Suprapubic skin (tissue), 3 donors: ENCODE results near the gene NRF1.

Experiments
- EP300 ChIP-seq: sonication (generic); formaldehyde crosslinking; IDR thresholded peaks from one replicate; pipeline ENCODE4 v1.6.1; 2017; ENCODE audit warnings: antibody characterized with exemption
- POLR2A ChIP-seq, 2 donors: fragments of 450-650 bp; IDR thresholded peaks; one replicate each; pipeline ENCODE4 v1.6.1; 2017; ENCODE audit warnings: antibody characterized with exemption in 2 of 2, mild to moderate bottlenecking in 2 of 2, moderate library complexity in 2 of 2
- TF ChIP-seq, protein P1 (sequence below), 2 donors: fragments of 200-600 bp in 1 of 2; fragments of 450-650 bp in 1 of 2; sonication (generic) in 1 of 2; IDR thresholded peaks; one replicate each; pipeline ENCODE4 v1.5.1; 2016 to 2019; ENCODE audit warnings: antibody characterized with exemption in 2 of 2, mild to moderate bottlenecking in 1 of 2, moderate library complexity in 1 of 2

DNA sequence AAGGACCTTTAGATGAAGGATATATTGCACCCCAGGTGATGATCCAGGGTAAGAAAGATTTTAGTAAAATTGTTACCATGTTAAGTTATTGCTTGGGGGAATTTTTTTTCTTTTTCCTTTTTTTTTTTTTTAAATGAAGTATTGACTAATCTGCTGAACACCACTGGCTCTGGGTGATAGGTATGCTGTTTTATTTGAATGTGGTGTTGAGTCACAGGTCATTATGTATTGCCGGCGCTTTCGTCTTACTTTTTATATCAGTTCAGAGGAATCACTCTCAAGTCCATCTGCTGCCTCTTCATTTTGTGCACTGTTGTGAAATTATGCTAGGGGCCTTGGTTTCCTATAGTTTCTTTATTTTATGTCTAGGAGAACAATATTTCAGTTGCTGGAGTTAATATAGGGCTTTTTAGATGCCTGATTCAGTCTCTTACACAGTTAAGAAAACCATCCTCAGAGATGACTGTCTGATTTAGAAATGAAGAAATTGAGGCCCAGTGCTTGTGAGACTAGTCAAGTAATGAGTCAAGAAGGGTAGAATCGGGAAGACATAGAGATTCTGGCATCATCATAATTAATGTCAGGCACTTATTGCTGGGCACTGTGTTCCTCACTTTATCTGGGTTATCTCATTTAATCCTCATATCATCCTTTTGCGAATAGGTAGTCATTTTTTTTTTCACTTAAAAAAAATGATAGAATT lies 38.7 kb downstream of the NRF1 start:
- TF ChIP-seq EP300, result no peak
- no peak for TF ChIP-seq POLR2A (IDR thresholded peaks at IDR 0.05)
- TF ChIP-seq, protein P1, sequence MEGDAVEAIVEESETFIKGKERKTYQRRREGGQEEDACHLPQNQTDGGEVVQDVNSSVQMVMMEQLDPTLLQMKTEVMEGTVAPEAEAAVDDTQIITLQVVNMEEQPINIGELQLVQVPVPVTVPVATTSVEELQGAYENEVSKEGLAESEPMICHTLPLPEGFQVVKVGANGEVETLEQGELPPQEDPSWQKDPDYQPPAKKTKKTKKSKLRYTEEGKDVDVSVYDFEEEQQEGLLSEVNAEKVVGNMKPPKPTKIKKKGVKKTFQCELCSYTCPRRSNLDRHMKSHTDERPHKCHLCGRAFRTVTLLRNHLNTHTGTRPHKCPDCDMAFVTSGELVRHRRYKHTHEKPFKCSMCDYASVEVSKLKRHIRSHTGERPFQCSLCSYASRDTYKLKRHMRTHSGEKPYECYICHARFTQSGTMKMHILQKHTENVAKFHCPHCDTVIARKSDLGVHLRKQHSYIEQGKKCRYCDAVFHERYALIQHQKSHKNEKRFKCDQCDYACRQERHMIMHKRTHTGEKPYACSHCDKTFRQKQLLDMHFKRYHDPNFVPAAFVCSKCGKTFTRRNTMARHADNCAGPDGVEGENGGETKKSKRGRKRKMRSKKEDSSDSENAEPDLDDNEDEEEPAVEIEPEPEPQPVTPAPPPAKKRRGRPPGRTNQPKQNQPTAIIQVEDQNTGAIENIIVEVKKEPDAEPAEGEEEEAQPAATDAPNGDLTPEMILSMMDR (IDR thresholded peaks at IDR 0.05), result no peak
